Gastrocnemius medialis (tissue), 4 donors: Measurements from ENCODE around the gene ZMAT3.

Source experiments
- CTCF ChIP-seq, 5 experiments: fragments of 450-650 bp in 3 of 5; fragments of 200-600 bp in 2 of 5; sonication (generic) in 2 of 5; IDR thresholded peaks in 4 of 5; conservative IDR thresholded peaks in 1 of 5; 1 replicate in 4 of 5; 2 replicates in 1 of 5; pipeline ENCODE4 v1.5.1; 2016 to 2019; ENCODE audit warnings: antibody characterized with exemption in 5 of 5, mild to moderate bottlenecking in 3 of 5, moderate library complexity in 3 of 5
- POLR2A ChIP-seq, 2 donors: fragments of 450-650 bp; IDR thresholded peaks; one replicate each; pipeline ENCODE4 v1.6.1; 2017; ENCODE audit warnings: antibody characterized with exemption in 2 of 2, mild to moderate bottlenecking in 2 of 2, moderate library complexity in 2 of 2

DNA sequence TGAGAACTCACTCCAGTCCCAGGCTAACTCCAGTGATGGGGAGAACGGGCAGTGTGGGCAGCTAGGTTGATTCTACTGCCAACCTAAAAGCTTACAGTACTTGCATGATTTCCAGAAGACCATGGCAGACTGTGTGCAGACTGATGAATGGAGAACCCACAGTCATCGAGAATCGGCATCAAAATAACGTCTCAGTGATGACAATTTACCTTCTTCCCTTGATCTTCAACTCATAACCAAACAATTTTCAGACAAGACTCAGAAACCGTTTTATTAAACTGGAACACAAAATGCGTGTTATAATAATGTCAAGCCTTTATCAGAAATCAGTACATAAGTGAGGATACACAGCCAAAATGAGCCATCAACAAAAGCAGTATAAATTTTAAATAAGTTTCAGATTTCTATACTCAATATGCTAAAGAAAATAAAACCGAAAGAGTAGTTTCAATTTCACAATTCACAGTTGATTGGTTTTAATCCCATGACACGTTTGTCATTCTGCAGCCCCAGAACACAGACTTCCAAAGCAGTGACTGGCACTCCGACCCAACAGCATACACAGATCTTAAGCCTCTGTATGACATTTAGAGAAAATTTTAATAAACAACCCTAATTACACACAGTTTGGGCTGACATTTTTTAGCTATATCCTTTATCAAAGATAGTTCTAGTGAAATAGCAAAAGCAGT lies 54.5 kb downstream of the ZMAT3 start:
- no peak for TF ChIP-seq CTCF (IDR thresholded peaks at IDR 0.05 in 4 of 5, conservative IDR thresholded peaks at IDR 0.05 in 1 of 5)
- TF ChIP-seq POLR2A (IDR thresholded peaks at IDR 0.05) = no peak
